Naive thymus-derived CD4-positive, alpha-beta T cell (primary cell): Measurements from ENCODE around the gene SMAD5. TPM values are rescaled to one million over a fixed set of nuclear protein-coding genes. Genes with fewer than 3 reads are reported as not detected.

Experiments used
- ATAC-seq: fragments of 150-1000 bp; cut with Tn5 transposase; 2 replicates; pipeline ENCODE4 v1.10.0; 2021; ENCODE audit warnings: mild to moderate bottlenecking, moderate library complexity
- CTCF ChIA-PET: fragments of 350-600 bp; sonication (Branson Sonifier 250); formaldehyde crosslinking; loops from one replicate; lab custom pipeline; 2021; ENCODE audit warnings: antibody characterized with exemption; lab: Charles Lee
- POLR2A ChIA-PET: fragments of 350-600 bp; sonication (Branson Sonifier 250); formaldehyde crosslinking; loops from one replicate; lab custom pipeline; 2021; ENCODE audit warnings: antibody characterized with exemption, inconsistent platforms; lab: Charles Lee
- DNase-seq, 9 donors: peaks; one replicate each; pipeline versions ENCODE4 v3.0.0 to v3.0.0-alpha.2; 2020 to 2022; ENCODE audit warnings: mixed read lengths in 1 of 9
- H3K27ac ChIP-seq: one replicate; pipeline ENCODE4 v1.7.0; 2013; ENCODE audit warnings: mild to moderate bottlenecking, low read depth, low read length, moderate library complexity
- H3K27me3 ChIP-seq, 2 donors: one replicate each; pipeline ENCODE4 v1.7.0; 2013; ENCODE audit warnings: low read length in 2 of 2, mild to moderate bottlenecking in 2 of 2, moderate library complexity in 2 of 2; ENCODE audit not compliant: control insufficient read depth in 2 of 2, insufficient read depth in 2 of 2
- H3K36me3 ChIP-seq, 3 experiments: 1 replicate in 2 of 3; 2 replicates in 1 of 3; pipeline ENCODE4 v1.7.0; 2013; ENCODE audit warnings: low read length in 3 of 3, mild to moderate bottlenecking in 3 of 3, moderate library complexity in 1 of 3; ENCODE audit not compliant: insufficient read depth in 3 of 3, control insufficient read depth in 2 of 3
- H3K4me1 ChIP-seq, 2 donors: one replicate each; pipeline ENCODE4 v1.7.0; 2013; ENCODE audit warnings: low read length in 2 of 2, mild to moderate bottlenecking in 2 of 2, moderate library complexity in 1 of 2; ENCODE audit not compliant: control insufficient read depth in 2 of 2, insufficient read depth in 2 of 2
- H3K4me3 ChIP-seq: 2 replicates; pipeline ENCODE4 v1.7.0; 2013; ENCODE audit warnings: mild to moderate bottlenecking, low read length
- H3K9me3 ChIP-seq, 3 experiments: 1 replicate in 2 of 3; 2 replicates in 1 of 3; pipeline ENCODE4 v1.7.0; 2013; ENCODE audit warnings: low read length in 3 of 3; ENCODE audit not compliant: control insufficient read depth in 2 of 3
- H3K27ac Mint-ChIP-seq, 9 donors: one replicate each; pipeline ENCODE4 v1.8.0; 2020 to 2022; ENCODE audit warnings: mixed read lengths in 9 of 9, mild to moderate bottlenecking in 8 of 9, moderate library complexity in 5 of 9, inconsistent platforms in 2 of 9
- H3K27me3 Mint-ChIP-seq, 5 donors: one replicate each; pipeline ENCODE4 v1.8.0; 2021 to 2022; ENCODE audit warnings: mixed read lengths in 5 of 5, mild to moderate bottlenecking in 1 of 5
- H3K36me3 Mint-ChIP-seq, 5 donors: one replicate each; pipeline ENCODE4 v1.8.0; 2020 to 2022; ENCODE audit warnings: mixed read lengths in 5 of 5, mild to moderate bottlenecking in 3 of 5, inconsistent platforms in 1 of 5
- H3K4me1 Mint-ChIP-seq, 7 donors: one replicate each; pipeline ENCODE4 v1.8.0; 2020 to 2022; ENCODE audit warnings: mixed read lengths in 7 of 7, mild to moderate bottlenecking in 3 of 7, inconsistent platforms in 1 of 7
- H3K4me3 Mint-ChIP-seq, 10 donors: one replicate each; pipeline ENCODE4 v1.8.0; 2020 to 2022; ENCODE audit warnings: mild to moderate bottlenecking in 10 of 10, mixed read lengths in 10 of 10, moderate library complexity in 6 of 10, inconsistent platforms in 2 of 10
- H3K9me3 Mint-ChIP-seq, 11 donors: one replicate each; pipeline ENCODE4 v1.8.0; 2020 to 2022; ENCODE audit warnings: mixed read lengths in 11 of 11, mild to moderate bottlenecking in 4 of 11, inconsistent platforms in 1 of 11, moderate library complexity in 1 of 11
- intact Hi-C, 2 donors: fragments of 100-400 bp; cut with micrococcal nuclease; formaldehyde crosslinking; loops; one replicate each; pipeline ENCODE4 v1.15.1; 2023
- polyA plus RNA-seq, 2 donors: library from polyadenylated mRNA; unstranded; fragments of 300-500 nt; fragmentation: Illumina TruSeq; gene quantifications; one replicate each; pipeline ENCODE4 v1.2.3, GENCODE V29; 2021
- total RNA-seq, 6 experiments: library from RNA in 5 of 6; stranded (reverse) in 5 of 6; gene quantifications; 1 replicate in 5 of 6; 2 replicates in 1 of 6; pipeline ENCODE4 v1.2.3 and lab custom pipeline; 2021 to 2026

The SMAD5 gene
- total RNA-seq (10 to 100 TPM in 2 of 5 experiments, 1 to 10 TPM in 3; 1.8 to 17.6 (median 9.0) TPM), polyA plus RNA-seq (1 to 10 TPM; 5.0 to 7.2 TPM), total RNA-seq (lab: John Stamatoyannopoulos, UW) (4.8 reads per million, percentile 23 among the genes with 10 or more reads in this experiment)

DNA sequence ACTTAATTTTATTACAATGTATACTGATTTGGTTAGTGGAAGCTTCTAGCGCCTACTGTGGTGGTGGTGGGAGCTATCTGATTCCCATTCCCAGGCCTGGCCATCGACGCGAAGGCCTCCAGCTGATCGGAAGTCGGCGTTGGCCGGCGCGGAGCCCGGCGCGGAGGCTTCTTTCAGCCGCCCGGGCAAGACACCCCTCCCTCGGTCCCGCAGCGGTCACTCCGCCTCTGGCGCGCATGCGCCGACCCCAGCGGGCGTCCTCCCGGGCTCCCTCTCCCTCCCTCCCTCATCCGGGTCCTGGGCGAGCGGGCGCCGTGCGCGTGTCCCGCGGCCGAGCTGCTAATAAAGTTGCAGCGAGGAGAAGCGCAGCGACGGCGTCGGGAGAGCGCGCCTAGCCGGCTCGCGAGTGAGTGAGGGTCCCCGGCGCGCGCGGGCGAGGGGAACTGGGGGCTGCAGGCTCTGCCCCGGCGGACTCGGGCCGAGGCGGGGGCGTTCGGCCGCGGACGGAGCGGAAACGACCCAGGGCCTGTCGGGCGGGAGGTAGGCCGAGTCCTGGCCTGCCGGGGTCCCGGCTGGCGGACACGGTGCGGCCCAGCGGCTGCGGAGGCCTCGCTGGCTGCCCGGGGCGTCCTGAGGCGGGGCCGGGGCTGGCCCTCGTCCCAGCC is at the start of gene SMAD5:
SMAD5 (plus strand) TSS at position 289 of the 665 bp plus-strand sequence. CDS start 20,916 bp downstream, outside the sequence.
- ATAC-seq (peak; percentile 89), DNase-seq (peak in 8 of 9 donors; percentile 12 to 86 (median 43))
- intact Hi-C loops: loop anchor here in 1 of 2 donors (1.0 kb wide), 1 partner anchor 52 kb away; no protein-coding TSS in a partner anchor
- Histone ChIP-seq H3K36me3 (no peaks in the 10 kb centered on the region), H3K27me3 (peaks cover 0 to 4% of the 10 kb centered on the region in 2 donors), H3K4me1 (peaks cover 0 to 4% of the 10 kb centered on the region in 2 donors), H3K27ac (peak within 1 kb of the TSS; percentile 54), H3K9me3 (no peaks in the 10 kb centered on the region), H3K4me3 (peak within 1 kb of the TSS; percentile 59)
- peaks cover 5 to 26% (median 18%) of the 10 kb centered on the region in 7 donors for H3K4me1 Mint-ChIP-seq
- peak within 1 kb of the TSS; percentile 71 to 92 (median 87) for H3K4me3 Mint-ChIP-seq
- ChIA-PET POLR2A (no interaction called here), CTCF (no interaction called here)
- H3K27me3 Mint-ChIP-seq: peaks cover 22 to 66% (median 52%) of the 10 kb centered on the region in 5 donors
- H3K27ac Mint-ChIP-seq: peak within 1 kb of the TSS in 5 of 9 donors; percentile 43 to 82 (median 64)
- peaks cover 0 to 4% (median 0%) of the 10 kb centered on the region in 11 donors for H3K9me3 Mint-ChIP-seq
- H3K36me3 Mint-ChIP-seq: peaks cover 0 to 3% (median 0%) of the 10 kb centered on the region in 5 donors

DNA sequence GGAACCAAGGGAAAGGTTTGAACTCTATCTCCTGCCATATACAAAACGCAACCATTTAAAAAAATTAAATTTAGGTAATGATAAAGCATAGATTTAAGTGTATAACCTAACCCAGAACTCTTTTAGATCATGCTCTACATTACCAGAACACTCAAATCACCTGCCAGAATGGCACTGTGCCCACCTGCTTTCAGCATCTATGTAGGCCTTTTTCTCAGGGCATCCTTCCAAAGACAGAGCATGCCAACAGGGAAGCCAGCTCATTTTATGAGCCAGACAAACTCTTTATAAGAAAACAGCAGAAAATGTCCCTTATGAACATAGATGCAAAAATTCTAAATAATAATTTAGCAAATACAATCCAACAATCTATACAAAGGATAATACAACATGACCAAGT is 47.9 kb upstream of the SMAD5 start:
- Mint-ChIP-seq H3K27ac (no peak overlapping the region), H3K4me1 (peaks cover 0 to 12% (median 0%) of the 10 kb centered on the region in 7 donors), H3K4me3 (no peak overlapping the region), H3K27me3 (peaks cover 12 to 29% (median 17%) of the 10 kb centered on the region in 5 donors), H3K9me3 (no peaks in the 10 kb centered on the region), H3K36me3 (no peaks in the 10 kb centered on the region)
- H3K9me3 ChIP-seq: no peaks in the 10 kb centered on the region
- H3K27ac ChIP-seq: no peak overlapping the region
- ChIA-PET CTCF (no interaction called here), POLR2A (no interaction called here)
- intact Hi-C loops: loop anchor here in 1 of 2 donors (5.0 kb wide), 1 partner anchor 617 kb away; no protein-coding TSS in a partner anchor
- no peaks in the 10 kb centered on the region for H3K27me3 ChIP-seq
- ATAC-seq (no peak), DNase-seq (no peak)
- peaks cover 0 to 2% of the 10 kb centered on the region in 2 donors for H3K4me1 ChIP-seq
- no peak overlapping the region for H3K4me3 ChIP-seq
- H3K36me3 ChIP-seq: no peaks in the 10 kb centered on the region

DNA sequence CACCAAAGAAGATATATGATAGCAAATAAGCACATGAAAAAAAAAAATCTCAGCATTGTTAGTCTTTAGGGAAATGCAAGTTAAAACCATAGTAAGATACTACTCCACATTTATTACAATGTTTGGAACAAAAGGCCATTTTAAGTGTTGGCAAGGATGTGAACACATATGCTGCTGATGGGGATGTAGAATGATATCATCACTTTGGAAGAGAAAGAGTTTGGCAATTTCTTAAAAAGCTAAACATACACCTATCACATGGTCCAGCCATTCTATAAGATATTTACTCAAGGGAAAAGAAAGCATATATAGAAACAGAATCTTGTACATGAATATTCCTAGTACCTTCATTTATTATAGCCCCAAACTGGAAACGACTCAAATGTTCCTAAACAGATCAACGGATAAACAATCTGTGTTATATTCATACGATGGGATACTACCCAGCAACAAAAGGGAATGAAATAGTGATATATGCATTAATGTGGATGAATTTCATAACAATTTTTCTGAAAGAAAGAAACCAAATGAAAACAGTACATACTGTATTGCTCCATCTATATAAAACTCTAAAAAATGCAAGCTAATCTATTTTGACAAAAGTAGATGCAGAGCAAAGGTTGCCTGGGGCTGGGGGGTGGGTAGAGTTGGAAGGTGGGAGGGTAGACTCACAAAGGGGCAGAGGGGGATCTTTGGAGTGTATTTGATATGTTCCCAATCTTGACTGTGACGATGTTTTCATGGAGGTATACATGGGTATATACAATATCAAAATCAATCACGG is 45.7 kb upstream of the SMAD5 start:
- intact Hi-C loops: no loop called here

DNA sequence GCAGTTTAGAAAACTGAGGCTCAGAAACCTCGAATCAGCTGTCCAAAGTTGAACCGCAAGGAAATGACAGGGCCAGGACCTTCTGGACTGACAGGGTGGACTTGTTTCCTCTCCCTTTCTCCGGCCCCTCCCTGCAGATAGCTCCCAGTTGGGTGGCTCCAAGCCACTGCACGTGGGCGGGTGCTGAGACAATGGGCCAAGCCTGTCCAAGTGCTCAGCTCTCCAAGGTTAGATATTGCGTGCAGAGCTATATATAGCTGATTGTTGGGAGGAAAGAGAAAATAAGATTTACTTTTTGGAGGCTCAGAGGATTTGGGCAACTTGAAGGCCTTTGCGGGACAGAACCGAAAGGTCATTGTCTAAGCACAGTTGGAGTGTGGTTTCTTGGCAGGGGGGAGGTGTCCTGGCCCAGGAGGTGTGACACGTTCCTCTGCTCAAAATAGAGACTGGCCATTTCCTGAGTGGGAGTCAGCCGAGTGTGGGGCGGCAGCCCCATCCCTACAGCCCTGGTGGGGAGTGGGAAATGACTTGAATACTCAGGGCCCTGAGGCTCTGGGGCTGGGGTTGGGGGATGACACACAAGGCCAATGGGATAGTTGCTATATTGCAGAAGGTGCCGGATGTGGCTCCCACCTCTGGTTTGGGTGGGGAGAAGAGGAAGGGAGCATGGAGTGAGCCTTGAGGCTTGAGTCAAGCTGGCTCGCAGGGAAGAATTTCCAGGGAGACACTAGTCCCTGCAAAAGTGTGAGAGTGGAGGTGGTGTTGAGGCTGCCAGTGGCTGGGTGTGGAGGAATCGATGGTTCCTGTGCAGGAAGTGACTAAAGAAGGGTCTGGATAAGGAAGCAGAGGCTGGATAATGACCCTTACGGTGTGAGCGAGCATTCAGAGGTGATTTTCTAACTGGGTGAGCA is 44.4 kb upstream of the SMAD5 start:
- Mint-ChIP-seq H3K27me3 (peaks cover 0 to 15% (median 9%) of the 10 kb centered on the region in 5 donors), H3K4me1 (no peaks in the 10 kb centered on the region), H3K9me3 (no peaks in the 10 kb centered on the region), H3K36me3 (no peaks in the 10 kb centered on the region), H3K4me3 (no peak overlapping the region), H3K27ac (no peak overlapping the region)
- H3K4me3 ChIP-seq: no peak overlapping the region
- ChIA-PET POLR2A (no interaction called here), CTCF (no interaction called here)
- no peaks in the 10 kb centered on the region for H3K4me1 ChIP-seq
- H3K27me3 ChIP-seq: no peaks in the 10 kb centered on the region
- ATAC-seq (no peak), DNase-seq (no peak)
- H3K27ac ChIP-seq: no peak overlapping the region
- intact Hi-C loops: no loop called here
- H3K9me3 ChIP-seq: no peaks in the 10 kb centered on the region
- no peaks in the 10 kb centered on the region for H3K36me3 ChIP-seq

More for the DNA sequence above, 45.7 kb upstream of the SMAD5 start:
- Histone ChIP-seq H3K4me3 (no peak overlapping the region), H3K9me3 (no peaks in the 10 kb centered on the region), H3K27me3 (no peaks in the 10 kb centered on the region), H3K4me1 (no peaks in the 10 kb centered on the region), H3K36me3 (no peaks in the 10 kb centered on the region), H3K27ac (no peak overlapping the region)
- Mint-ChIP-seq H3K27ac (no peak overlapping the region), H3K4me1 (no peaks in the 10 kb centered on the region), H3K27me3 (peaks cover 0 to 11% (median 4%) of the 10 kb centered on the region in 5 donors), H3K36me3 (no peaks in the 10 kb centered on the region), H3K4me3 (no peak overlapping the region), H3K9me3 (no peaks in the 10 kb centered on the region)
- ATAC-seq (no peak), DNase-seq (no peak)
- POLR2A ChIA-PET: no interaction called here
- CTCF ChIA-PET: no interaction called here

DNA sequence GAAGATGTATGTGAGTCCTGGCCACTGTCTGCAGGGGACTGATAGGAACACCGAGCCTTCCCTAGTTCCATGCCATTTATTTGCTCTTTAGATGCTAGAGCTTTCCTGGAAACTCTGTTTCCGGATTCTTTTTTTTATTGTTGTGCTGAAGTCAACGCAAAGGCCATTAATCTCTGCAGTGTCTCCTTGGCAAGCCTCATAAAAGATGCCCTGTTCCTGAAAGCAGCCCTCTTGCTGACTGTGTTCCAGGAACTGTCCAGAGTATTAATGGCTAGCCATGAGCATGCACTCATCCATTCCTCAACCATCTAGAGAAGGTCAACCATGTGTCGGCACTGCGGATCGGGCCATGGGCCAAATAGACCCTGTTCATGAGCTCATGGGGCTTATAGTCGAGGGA is 42.9 kb upstream of the SMAD5 start:
- H3K36me3 Mint-ChIP-seq: no peaks in the 10 kb centered on the region
- no peak overlapping the region for H3K27ac Mint-ChIP-seq
- ChIA-PET POLR2A (no interaction called here), CTCF (no interaction called here)
- peaks cover 0 to 21% (median 13%) of the 10 kb centered on the region in 5 donors for H3K27me3 Mint-ChIP-seq
- no peak overlapping the region for H3K4me3 ChIP-seq
- no peaks in the 10 kb centered on the region for H3K9me3 ChIP-seq
- H3K9me3 Mint-ChIP-seq: no peaks in the 10 kb centered on the region
- no peak overlapping the region for H3K27ac ChIP-seq
- ATAC-seq (no peak), DNase-seq (no peak)
- H3K4me3 Mint-ChIP-seq: no peak overlapping the region
- H3K27me3 ChIP-seq: no peaks in the 10 kb centered on the region
- H3K4me1 Mint-ChIP-seq: no peaks in the 10 kb centered on the region
- intact Hi-C loops: no loop called here
- no peaks in the 10 kb centered on the region for H3K36me3 ChIP-seq
- H3K4me1 ChIP-seq: no peaks in the 10 kb centered on the region

DNA sequence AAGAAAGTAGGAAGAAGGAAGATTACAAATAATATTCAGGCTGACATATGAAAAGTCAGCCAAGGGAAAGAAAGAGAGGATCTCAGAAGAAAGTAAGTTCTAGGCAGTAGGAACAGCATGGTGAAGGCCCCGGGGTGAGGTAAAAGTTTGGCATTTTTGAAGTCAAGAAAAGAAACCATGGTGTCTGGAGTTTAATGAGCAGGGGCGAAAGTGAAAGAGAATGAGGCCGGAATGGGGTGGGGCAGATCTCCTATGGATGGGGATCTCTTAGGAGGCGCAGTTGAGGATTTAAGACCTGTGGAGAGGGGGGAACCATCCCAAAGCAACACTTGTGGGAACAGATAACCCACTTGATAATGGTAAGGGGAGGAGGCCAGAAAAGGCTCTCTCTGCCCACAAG is 42.3 kb upstream of the SMAD5 start:
- no peaks in the 10 kb centered on the region for H3K9me3 ChIP-seq
- ATAC-seq: no peak
- H3K4me1 ChIP-seq: no peaks in the 10 kb centered on the region
- H3K27ac Mint-ChIP-seq: no peak overlapping the region
- no peaks in the 10 kb centered on the region for H3K36me3 Mint-ChIP-seq
- H3K27me3 ChIP-seq: no peaks in the 10 kb centered on the region
- H3K4me3 Mint-ChIP-seq: no peak overlapping the region
- intact Hi-C loops: no loop called here
- no peak overlapping the region for H3K27ac ChIP-seq
- CTCF ChIA-PET: no interaction called here
- H3K27me3 Mint-ChIP-seq: peaks cover 5 to 21% (median 13%) of the 10 kb centered on the region in 5 donors
- H3K9me3 Mint-ChIP-seq: no peaks in the 10 kb centered on the region
- H3K36me3 ChIP-seq: no peaks in the 10 kb centered on the region
- no peak for DNase-seq
- no peaks in the 10 kb centered on the region for H3K4me1 Mint-ChIP-seq
- POLR2A ChIA-PET: no interaction called here
- H3K4me3 ChIP-seq: no peak overlapping the region
